GM23248 (cell line): ENCODE measurements around the gene CHCHD5.

ENCODE experiments used
- EZH2 ChIP-seq: fragments of 200-600 bp; sonication (generic); IDR thresholded peaks from 2 replicates; pipeline ENCODE4 v1.6.1; 2018; ENCODE audit warnings: antibody characterized with exemption, mild to moderate bottlenecking; ENCODE audit not compliant: insufficient read depth, poor library complexity, severe bottlenecking
- EZH2phosphoT487 ChIP-seq: fragments of 200-600 bp; sonication (generic); IDR thresholded peaks from 2 replicates; pipeline ENCODE4 v1.6.1; 2018; ENCODE audit warnings: antibody characterized with exemption, moderate library complexity, mild to moderate bottlenecking, low read depth; ENCODE audit not compliant: insufficient read depth

DNA sequence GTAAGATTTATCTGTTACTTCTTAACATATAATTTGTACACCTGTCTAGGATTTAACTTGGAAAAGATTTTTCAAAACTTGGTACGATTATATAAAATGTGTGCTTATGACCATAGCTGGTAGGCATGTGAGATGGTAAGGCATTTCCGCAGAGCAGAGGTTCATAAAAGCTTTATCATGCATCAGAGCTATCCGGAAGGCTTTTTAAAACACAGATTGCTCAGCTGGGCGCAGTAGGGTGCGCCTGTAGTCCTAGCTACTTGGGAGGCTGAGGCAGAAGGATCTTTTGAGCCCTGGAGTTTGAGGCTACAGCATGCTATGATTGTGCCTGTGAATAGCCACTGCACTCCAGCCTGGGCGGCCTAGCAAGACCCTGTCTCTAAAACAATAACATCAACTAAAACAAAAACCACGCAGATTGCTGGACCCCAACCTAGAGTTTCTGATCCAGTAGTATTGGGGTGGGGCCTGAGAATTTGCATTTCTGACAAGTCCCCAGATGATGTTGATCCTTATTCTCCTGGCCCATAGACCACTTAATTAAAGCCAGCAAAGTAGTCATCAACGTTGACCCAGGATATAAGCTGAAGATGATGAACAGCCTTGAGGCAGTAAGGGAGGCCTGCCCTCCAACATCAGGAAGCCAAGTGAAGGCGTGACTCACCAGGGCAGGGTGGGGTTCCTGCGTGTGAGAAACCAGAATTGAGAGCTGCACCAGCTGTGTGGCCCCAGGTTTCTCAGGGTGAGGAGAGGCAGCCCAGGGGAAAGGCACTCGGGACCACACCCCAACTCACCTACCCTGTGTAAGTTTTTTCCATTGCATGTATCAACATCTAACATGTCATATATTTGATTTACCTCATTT is 39.7 kb downstream of the CHCHD5 start:
- no peak for TF ChIP-seq EZH2
- no peak for TF ChIP-seq EZH2phosphoT487
